DOHH2 (cell line): Measurements from ENCODE around the gene NAA30.

Experiments
- CTCF ChIP-seq: fragments of 200-600 bp; sonication (generic); IDR thresholded peaks from one replicate; pipeline ENCODE4 v1.5.1; 2014; ENCODE audit warnings: antibody characterized with exemption, mild to moderate bottlenecking, low read depth, low read length; ENCODE audit not compliant: poor library complexity, severe bottlenecking
- EZH2phosphoT487 ChIP-seq: fragments of 200-600 bp; sonication (generic); IDR thresholded peaks from 2 replicates; pipeline ENCODE4 v1.6.1; 2017; ENCODE audit warnings: borderline replicate concordance, mild to moderate bottlenecking, antibody characterized with exemption, low read length, moderate library complexity, mixed read lengths

- TF ChIP-seq CTCF (no peak), EZH2phosphoT487 (no peak)
These were observed 26.8 kb downstream of the NAA30 start for GRCh38 chr14:57417228-57417627.
